ENCODE measurements around the gene EIF4E1B.

EIF4E1B gene

DNA sequence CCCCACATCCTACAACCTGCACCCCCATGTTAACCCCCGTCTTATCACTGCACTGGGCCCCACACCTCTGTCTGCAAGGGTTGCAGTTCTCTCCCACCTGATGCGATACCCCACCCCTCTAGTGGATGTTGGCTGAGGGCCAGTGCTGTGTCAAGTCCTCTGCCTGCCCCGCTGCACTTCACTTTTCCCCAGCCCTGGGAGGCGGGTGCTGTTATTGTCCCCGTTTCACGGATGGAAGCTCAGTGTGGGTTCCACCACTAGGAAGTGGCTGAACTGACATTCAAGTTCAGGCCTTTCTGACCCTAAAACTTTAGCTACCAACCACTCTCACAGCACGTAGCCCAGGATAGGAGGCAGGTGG is 3.6 kb upstream of the EIF4E1B start:
- no peak for DNase-seq (ENCODE audit: low read depth in 2 of 2)

DNA sequence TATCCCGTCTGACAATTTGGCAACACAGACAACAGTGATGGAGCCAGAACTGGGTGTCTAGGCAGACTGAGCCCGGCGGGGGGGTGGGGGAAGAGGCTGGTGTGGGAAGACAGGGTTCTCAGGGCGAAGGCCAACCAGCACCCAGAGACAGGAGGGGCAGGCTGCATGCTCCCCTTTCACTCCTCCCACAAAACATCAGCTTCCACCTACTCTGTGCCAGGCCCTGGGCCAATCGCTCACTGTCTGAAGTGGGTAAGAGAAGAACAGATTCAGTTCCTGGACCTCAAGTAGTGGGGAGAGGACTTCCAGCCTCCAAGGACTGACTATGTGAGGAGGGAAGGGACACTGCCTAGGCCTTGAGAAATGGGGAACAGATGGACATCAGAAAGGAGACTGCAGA is 2.9 kb upstream of the EIF4E1B start:
- no peak for DNase-seq (ENCODE audit: low read depth in 2 of 2)

DNA sequence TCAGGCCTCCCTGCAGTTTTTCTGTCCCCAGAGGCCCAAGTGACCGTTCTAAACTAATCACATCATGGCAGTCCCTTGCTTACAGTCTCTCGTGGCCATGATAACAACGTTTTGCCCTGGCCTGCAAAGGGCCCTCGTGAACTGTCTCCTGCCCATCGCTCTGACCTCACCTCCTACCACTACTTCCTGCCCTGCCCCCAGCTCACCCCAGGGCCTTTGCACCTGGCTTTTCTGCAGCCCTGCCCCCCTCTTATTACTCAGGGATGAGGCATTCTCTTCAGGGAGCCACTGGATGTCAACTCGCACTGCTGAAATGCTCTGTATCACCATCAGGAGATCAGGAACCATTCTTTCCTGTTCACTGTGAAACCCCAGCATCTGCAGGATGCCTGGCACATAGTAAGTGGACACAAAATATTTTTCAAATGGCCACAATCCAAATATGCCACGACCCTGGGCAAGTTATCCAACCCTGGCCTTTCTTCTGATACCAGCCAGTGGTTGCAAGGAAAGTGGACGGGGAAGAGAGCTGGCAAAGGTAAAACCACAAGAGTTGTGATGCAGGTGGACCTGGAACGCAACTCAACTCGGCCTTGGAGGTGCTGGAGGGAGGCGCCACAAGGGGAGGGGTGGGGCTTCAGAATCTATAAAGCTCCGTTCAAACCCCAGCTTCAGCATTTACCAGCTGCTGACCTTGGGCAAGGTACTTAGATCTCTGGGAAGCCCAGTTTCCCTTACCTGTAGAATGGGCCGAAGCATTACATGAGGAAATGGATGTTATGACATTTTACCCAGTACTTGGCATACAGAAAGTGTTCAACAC is 1.9 kb upstream of the EIF4E1B start:
- DNase-seq (ENCODE audit: low read depth in 2 of 2): no peak

DNA sequence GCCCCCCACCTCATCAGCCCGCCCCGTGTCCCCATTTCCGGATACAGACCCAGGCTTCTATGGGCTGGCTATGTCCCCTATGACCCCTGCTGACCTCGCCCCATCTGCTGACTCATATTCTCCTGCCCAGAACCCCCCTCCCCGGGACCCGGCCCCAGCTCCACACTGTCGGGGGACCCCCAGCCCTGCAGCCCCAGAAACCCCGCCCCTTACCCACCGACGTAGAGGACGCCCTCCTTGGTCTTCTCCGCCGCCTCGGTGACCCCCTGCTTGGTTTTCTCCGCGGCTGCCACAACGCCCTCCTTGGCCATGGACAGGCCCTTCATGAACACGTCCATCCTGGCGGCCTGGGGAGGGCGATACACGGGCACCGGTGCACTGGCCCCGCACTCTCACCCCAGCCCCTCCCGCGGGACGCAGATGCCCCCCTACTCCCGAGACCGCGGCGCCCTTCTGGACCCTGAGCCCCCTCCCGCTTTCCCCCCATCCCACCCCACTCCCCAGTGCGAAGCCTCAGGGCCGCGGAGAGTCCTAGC is 1.1 kb upstream of the EIF4E1B start:
- DNase-seq (ENCODE audit: low read depth in 2 of 2): no peak

DNA sequence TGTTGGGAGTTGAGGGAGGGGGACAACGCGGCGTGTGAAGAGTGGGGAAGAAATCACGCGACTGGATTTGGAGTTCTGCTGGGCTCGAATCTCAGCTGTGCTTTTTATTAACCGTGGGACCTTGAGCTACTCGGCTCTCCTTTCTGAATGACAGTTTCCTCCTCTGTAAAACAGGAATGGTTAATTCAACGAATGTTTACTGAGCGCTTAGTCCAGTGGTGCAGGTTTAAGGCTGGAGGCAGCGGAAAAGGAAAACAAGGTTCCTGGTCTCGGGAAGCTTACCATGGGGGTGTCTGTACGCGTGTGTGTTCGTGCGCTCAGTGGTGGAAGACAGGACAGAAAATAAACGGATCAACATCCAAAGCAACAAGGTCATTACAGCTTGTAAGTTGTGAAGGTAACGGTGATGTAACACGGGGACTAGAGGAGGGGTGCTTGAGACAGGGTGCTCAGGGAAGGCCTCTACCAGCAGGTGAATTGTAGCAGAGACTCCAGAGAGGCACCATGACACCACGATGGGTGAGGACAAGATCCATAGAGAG is 277 bp downstream of the EIF4E1B start:
- DNase-seq (ENCODE audit: low read depth in 2 of 2): no peak

DNA sequence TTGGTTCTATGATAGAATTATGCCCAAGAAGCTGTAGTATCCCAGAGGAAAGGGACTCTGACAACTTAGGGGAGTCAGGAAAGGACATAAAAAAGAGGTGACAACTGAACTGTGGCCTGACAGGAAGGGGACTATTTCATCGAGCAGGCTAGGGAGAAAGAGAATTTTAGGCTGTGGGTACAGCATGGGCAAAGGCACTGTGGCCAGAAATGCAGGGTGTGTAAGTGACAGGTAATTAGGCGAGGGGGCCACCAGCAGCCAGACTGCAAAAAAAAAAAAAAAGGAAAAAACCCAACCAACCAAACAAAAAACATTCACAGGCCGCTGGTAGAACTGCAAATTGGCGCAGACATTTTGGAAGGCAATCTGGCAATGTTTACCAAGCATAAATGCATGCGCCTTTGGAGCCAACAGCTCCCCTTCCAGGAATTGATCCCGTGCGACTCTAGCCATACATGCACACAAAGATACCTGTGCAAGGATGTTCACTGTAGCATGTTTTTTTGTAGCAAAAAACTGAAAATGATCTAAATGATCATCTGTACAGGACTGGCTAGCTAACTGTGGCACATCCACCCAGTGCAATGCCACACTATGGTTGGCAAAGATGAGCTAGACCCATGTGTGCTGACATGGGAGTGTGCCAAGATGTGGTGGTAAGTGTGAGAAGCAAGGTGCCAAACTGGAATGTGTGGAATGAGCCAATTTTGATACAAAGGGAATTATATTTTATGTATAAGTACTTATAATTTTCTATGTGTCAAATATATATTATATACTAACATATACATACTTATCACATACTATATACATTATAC is 1.1 kb downstream of the EIF4E1B start:
- no peak for DNase-seq (ENCODE audit: low read depth in 2 of 2)

DNA sequence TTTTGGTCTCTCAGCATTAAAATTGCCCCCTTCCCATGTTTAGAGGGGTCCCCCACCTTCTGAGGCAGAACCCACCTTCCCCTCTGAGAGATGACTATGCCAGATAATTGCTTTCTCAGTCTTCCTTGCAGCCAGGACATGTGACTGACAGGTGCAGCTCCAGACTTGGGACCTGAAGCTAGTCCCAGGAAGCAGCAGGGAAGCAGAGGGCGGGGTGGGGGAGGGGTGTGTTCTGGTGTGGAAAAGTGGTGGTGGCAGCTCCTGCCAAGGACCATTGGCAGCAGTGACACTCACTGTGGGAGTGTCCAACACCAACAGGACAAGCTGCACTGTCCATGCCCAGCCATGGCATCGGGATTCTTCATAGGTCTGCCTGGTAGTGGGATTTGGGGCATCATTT is 2.3 kb downstream of the EIF4E1B start:
- DNase-seq (ENCODE audit: low read depth in 2 of 2): no peak

DNA sequence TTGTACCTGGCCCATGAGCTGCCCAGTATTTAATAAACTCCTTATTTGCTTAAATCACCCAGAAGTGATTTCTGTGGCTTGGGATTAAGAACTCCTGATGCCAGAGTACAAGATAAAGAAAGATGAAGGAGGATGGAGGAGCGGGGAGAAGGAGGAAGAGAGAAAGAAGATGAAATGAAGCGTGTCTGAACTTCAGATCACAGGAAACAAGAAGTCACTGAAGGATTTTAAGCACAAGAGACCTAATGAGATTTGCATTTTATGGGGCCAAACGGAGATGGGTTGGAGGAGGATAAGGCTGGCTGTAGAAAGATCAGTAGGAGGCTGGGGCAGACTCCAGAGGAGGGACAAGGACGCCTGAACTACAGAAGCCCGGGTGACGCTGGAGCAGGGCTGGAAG is 3.1 kb downstream of the EIF4E1B start:
- DNase-seq (ENCODE audit: low read depth in 2 of 2): no peak

DNA sequence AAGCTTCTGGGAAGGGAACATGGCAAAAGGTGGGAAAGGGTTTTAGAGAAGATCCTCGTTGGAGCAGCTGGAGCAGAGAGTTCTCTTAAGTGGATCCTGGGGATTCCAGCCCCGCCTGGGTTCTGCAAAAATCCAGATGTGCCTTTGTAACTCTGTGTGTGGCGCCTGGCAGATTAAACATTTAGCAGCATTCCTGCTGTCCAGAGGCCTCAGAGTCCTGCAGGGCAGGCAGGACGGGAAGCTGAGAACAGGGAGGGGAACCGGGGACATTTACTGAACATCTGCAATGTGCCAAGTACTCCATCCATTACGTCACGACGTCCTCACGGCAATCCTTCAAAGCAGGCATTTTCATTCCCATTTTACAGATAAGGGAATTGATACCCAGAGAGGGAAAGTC is 6.0 kb downstream of the EIF4E1B start:
- no peak for DNase-seq (ENCODE audit: low read depth in 2 of 2)

DNA sequence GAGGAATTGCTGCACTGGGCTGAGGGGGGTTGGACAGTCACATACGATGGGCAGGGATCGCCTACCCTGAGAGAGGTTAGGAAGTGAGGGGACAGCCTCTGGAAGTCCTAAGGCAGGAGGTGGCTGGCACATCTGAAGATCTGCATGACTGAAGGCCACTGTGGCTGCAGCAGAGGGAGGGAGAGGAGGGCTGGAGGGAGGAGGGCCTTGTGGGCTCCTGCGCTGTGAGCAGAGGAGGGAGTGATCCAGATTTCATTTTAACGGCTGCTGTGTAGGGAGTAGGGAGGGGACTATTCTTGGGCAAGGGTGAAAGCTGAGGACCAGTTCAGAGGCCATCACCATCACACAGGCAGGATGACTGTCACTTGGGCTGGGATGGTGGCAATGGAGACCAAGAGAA is 7.1 kb downstream of the EIF4E1B start:
- DNase-seq (ENCODE audit: low read depth in 2 of 2): no peak

DNA sequence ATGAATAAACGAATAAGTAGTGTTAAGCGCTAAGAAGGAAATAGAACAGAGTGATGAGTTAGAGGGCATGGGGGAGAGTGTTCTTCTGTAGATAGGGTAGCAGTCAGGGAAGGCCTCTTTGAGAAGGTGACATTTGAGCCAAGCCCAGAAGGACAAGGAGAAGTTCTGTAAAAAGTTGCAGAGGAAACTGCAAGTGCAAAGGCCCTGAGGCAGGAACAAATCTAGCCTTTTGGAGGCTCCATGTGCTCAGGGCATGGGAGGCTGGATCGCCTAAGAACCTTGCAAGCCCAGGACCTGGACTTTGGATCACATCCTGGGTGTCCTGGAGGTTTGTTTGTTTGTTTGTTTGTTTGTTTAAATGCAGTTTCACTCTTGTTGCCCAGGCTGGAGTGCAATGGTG is 8.0 kb downstream of the EIF4E1B start:
- no peak for DNase-seq (ENCODE audit: low read depth in 2 of 2)

DNA sequence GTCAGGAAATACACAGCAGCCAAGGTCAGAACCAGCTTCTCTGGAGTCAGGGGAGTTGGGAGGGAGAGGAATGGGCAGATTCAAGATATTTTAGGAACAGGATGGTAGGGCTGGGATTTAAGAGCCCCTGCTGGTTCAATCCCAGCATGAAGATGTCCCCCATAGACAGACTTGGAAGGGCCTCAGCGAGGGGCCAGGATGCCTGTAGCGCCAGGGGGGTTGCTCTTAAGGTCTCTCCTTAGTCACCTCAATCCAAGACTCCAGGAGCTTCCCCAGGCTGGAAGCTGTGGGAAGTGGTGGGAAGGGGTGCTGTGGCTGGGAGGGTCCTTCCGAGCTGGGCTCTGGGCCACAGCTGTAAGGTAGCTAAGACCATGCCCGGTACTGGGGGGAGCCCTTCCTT is 8.7 kb downstream of the EIF4E1B start:
- no peak for DNase-seq (ENCODE audit: low read depth in 2 of 2)

DNA sequence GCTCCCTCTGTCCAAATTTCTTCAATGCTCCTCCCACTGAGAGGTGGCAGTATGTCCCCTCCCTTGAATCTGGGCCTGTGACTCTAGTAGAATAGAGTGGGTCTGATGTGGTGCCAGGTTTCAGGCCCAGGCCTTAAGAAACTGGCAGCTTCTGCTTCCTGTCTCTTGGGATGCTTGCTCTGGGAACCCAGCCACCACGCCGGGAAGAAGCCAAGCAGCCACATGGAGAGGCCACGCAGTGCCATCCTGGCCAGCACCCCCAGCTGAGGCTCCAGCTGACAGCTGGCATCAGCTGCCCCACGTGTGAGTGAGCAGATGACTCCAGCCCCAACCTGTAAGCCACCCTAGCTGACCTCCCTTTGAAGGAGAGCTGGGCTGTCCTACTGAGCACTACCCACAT is 9.5 kb downstream of the EIF4E1B start:
- no peak for DNase-seq (ENCODE audit: low read depth in 2 of 2)

DNA sequence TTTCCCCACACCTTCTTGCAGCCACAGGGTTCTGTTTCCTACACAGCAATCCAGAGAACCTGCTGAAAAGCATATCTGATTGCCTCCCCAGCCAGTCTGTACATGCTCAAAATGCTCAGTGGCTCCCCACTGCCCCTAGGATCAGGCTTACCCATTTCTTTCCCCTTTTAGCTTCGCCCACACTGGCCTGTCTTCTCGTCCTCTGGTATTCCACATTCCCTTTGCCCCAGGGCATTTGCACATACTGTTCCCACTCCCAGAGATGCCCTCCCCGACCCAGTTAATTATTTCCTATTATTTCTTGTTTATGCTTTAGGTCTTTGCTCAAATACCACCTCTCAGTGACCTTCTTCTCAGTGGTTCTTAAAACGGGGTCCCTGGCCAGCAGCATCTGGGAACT is 10.1 kb downstream of the EIF4E1B start:
- no peak for DNase-seq (ENCODE audit: low read depth in 2 of 2)

DNA sequence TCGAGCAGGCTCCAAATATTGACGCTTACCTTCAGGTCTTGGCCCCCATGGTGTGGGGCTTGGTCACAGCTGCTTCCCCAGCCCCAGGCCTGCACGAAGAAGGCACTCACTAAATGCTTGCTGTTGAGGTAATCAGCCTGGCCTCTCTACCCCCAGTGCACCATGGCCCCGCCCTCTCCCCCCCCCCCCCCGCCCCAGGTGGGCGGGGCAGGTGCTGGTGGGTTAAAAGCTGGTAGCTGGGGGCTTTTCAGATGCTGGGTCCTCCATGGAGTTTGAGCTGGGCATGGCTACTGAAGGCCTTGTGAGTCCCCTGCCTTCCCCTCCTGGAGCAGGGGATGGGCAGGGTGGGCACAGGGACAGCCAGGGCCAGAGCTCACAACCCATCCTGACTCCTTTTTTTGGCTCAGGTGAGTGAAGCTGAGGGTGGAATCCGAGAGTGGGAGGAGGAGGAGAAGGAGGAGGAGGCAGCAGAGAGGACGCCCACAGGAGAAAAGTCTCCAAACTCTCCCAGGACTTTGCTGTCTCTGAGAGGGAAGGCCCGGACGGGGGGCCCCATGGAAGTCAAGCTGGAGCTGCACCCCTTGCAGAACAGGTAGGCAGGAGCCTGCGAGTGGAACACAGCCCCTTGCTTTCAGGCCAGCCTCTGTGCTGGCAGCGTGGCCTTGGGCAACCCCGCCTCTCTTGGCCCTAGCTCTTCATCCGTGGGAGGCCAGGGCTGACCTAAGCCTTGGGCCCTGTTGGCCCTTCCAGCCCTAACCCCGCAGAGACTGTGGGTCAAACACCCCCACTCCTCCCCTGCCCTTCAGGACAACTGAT is 12.4 kb downstream of the EIF4E1B start:
- no peak for DNase-seq (ENCODE audit: low read depth in 2 of 2)

DNA sequence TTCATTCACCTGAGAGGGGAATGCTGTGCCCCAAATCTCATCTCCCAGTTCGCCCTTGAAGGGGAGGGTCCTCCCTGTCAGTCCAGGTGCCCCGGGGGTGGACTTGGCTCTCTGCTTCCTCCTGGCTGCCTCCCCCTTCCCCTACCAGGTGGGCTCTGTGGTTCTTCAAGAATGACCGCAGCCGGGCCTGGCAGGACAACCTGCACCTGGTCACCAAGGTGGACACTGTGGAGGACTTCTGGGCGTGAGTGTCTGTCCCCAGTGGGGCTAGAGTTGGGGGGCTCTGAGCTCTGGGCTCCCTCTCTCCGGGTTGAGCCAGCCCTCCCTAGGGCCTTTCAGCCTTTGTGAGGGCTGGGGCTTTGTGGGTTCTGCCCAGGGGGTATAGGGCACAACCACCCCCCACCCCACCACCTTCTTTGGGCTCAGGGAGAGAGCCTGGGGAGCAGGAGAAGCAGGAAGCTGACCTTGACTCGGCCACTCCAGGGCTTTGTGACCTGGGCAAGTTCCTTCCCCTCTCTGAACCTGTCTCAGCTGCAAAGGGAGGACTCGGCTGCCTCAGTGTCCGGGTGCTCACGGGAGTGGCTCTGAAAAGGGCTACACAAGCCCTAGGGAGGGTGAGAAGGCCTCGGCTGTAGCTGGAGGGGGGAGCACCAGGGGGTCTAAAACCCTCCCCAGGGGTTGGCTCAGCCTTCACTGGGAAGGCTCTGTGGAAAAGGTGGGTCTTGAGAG is 13.2 kb downstream of the EIF4E1B start:
- DNase-seq (ENCODE audit: low read depth in 2 of 2): no peak

DNA sequence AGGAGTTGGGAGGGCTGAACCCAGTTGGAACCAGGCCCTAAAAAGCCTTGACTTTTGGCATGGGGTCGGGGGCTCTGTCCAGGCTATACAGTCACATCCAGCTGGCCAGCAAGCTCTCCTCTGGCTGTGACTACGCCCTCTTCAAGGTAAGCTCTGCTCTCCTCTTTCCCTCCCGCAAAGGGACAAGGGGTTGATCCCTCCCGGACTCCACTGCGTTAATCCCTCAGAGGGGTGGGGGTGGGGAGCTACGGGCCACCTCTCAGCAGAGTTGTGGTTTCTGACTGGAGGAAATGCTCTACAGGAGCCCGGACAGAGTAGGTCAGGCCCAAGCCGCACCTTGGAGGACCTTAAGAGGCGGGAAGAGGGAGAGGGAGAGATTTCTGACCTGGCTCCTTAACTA is 13.8 kb downstream of the EIF4E1B start:
- DNase-seq (ENCODE audit: low read depth in 2 of 2): no peak

DNA sequence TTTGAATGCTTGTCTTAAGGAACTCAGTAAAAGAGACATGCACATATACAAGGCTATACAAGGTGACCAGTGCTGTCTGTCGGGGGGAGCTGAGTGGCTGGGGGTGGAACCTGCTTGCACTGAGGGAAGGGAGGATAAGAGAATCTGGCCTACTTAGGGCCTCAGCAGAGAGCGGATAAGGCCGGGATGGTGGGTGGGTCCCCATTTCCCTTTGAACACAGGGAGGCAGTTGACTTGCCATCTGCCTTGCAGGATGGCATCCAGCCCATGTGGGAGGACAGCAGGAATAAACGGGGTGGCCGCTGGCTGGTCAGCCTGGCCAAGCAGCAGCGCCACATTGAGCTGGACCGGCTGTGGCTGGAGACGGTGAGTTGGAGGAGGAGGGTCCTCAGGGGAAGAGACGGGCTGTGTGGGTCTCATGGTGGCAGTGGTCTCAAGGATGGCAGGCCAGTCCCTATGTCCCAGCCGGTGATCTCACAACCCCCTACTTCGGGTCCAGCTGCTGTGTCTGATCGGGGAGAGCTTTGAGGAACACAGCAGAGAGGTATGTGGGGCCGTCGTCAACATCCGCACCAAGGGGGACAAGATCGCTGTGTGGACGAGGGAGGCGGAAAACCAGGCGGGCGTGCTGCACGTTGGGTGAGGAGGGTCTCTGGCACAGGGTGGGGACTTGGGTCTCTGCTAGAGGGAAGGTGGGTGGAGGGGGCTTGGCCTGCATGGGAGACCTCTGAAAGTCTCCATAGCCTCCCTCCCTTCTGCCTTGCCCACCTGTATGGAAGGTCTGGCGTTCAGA is 14.6 kb downstream of the EIF4E1B start:
- no peak for DNase-seq (ENCODE audit: low read depth in 2 of 2)

DNA sequence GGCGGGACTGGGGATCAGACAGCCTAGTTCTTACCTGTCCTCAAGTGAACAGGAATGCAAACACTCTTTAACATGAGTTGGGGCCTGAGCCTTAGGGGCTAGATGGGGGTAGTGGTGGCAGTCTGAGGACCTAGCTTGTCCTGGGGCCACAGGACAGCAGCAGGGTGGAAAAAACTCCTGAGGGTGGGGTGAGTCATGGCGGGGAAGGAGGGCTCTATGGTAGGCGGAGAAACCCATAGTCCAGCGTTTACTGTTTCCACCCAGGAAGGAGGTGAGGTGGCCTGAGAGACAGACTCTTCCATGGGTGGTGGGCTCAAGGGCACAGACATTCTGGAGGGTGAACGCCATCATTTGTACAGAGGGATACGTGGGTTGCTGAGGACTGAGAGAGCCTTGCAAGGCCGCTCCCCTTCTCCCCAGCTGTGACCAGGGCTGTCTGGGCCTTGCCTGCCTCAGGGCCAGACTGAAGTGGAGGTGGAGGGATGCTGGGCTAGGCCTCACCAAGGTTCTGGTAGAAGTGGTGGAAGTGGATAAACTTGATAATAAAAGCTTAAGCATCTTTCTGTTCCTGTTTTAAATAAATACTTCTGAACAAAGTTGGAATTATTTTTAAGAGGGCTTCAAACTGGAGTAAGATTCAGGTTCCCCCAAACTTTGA is 15.7 kb downstream of the EIF4E1B start:
- no peak for DNase-seq (ENCODE audit: low read depth in 2 of 2)

DNA sequence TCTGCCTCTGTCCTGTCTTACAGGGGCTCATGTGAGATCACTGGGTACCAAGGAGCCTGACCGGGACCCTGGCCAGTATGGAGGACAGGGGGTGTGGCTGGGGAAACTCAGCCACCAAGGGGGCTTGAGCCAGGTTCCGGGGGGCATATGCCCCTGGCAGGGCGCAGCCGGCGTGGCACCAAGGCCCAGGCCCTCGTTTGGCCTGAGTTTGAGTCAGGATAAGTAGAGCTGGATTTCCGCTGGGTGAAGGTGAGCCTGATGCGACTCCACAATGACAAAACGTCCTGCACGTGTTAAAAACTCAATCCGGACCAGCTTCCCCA is 16.2 kb downstream of the EIF4E1B start:
- no peak for DNase-seq (ENCODE audit: low read depth in 2 of 2)

Data from activated CD8-positive, alpha-beta memory T cell treated with anti-CD3 and anti-CD28 coated beads for 4 hours (primary cell).